Lung (tissue), 12 donors: ENCODE measurements around the gene FES. TPM values are rescaled to one million over a fixed set of nuclear protein-coding genes. Genes with fewer than 3 reads are reported as not detected.

Experiments used
- ATAC-seq: fragments of 200-7000 bp; cut with Tn5 transposase; one replicate; pipeline ENCODE4 v1.9.1; 2020; ENCODE audit warnings: moderate number of reproducible peaks; ENCODE audit not compliant: insufficient read depth, low FRiP score
- DNase-seq, 3 donors: peaks; one replicate each; pipeline ENCODE4 v3.0.0-alpha.2; 2013 to 2017
- H3K27ac ChIP-seq, 2 donors: one replicate each; pipeline ENCODE4 v1.5.1; 2013; ENCODE audit warnings: mild to moderate bottlenecking in 2 of 2, moderate library complexity in 2 of 2, control low read depth in 1 of 2, inconsistent platforms in 1 of 2, low read depth in 1 of 2, low read length in 1 of 2
- H3K27me3 ChIP-seq, 3 donors: one replicate each; pipeline ENCODE4 v1.5.1; 2013; ENCODE audit warnings: low read length in 2 of 3; ENCODE audit not compliant: control insufficient read depth in 3 of 3, insufficient read depth in 3 of 3
- H3K36me3 ChIP-seq, 4 donors: one replicate each; pipeline ENCODE4 v1.5.1; 2013; ENCODE audit warnings: low read length in 4 of 4, mild to moderate bottlenecking in 1 of 4, moderate library complexity in 1 of 4; ENCODE audit not compliant: control insufficient read depth in 4 of 4, insufficient read depth in 4 of 4
- H3K4me1 ChIP-seq, 5 donors: one replicate each; pipeline ENCODE4 v1.5.1; 2013; ENCODE audit warnings: low read length in 5 of 5, mild to moderate bottlenecking in 2 of 5, moderate library complexity in 1 of 5; ENCODE audit not compliant: control insufficient read depth in 5 of 5, insufficient read depth in 5 of 5
- H3K4me3 ChIP-seq: one replicate; pipeline ENCODE4 v1.5.1; 2013; ENCODE audit warnings: mild to moderate bottlenecking, control low read depth, moderate library complexity
- H3K9ac ChIP-seq, 2 donors: one replicate each; pipeline ENCODE4 v1.5.1; 2013; ENCODE audit warnings: low read length in 2 of 2, control low read depth in 1 of 2; ENCODE audit not compliant: insufficient read depth in 1 of 2
- H3K9me3 ChIP-seq, 4 donors: one replicate each; pipeline ENCODE4 v1.5.1; 2013; ENCODE audit warnings: low read length in 3 of 4, mild to moderate bottlenecking in 1 of 4, moderate library complexity in 1 of 4; ENCODE audit not compliant: control insufficient read depth in 4 of 4, insufficient read depth in 3 of 4
- CTCF ChIP-seq: IDR thresholded peaks from 2 replicates; pipeline ENCODE4 v1.5.1; 2012; ENCODE audit warnings: mild to moderate bottlenecking; ENCODE audit errors: control extremely low read depth, extremely low read depth
- WGBS, 2 donors: extraction: QIAGEN DNeasy Blood & Tissue Kit; methylation state at CpG; one replicate each; pipeline ENCODE4 v1.1.7; 2013; 5-methylcytosine and 5-hydroxymethylcytosine counted together
- polyA plus RNA-seq, 2 donors: library from polyadenylated mRNA; stranded (reverse); fragments of 200-250 nt; gene quantifications; one replicate each; pipeline ENCODE4 v1.2.1, GENCODE V29; 2013
- total RNA-seq, 2 donors: library from RNA; depleted of rRNA in 1 of 2; stranded (reverse); fragments of >200 nt in 1 of 2; gene quantifications; one replicate each; pipeline ENCODE4 v1.2.1, GENCODE V29; 2014 to 2021
- donor health status: control.
- donor health status: control.
- donor health status: Bipolar disorder and iron deficiency.
- donor health status: healthy.
- donor health status: DM: yes; HTN: yes; CAD: no.

FES gene
- total and polyA plus RNA-seq, 4 donors = 25.7 to 104 (median 55.5) TPM

- H3K9ac ChIP-seq = no peak overlapping the region
- WGBS, 2 donors = 92 to 98% methylated on average over 5 of the region's 5 CpGs
- H3K27ac ChIP-seq = no peak overlapping the region
- ATAC-seq = no peak
- no peak for TF ChIP-seq CTCF
- no peak for DNase-seq
- H3K36me3 ChIP-seq = peaks cover 15 to 41% (median 33%) of the 10 kb centered on the region in 4 donors
- no peaks in the 10 kb centered on the region for H3K27me3 ChIP-seq
- peaks cover 0 to 18% (median 7%) of the 10 kb centered on the region in 5 donors for H3K4me1 ChIP-seq
- no peaks in the 10 kb centered on the region for H3K9me3 ChIP-seq
- no peak overlapping the region for H3K4me3 ChIP-seq
Observed at GRCh38 chr15:90938261-90938660, 54.0 kb downstream of the FES start.

- no peak overlapping the region for H3K9ac ChIP-seq
- 80 to 91% methylated on average over 6 to 7 of the region's 7 CpGs for WGBS, 2 donors
- ATAC-seq = no peak
- peaks cover 0 to 14% (median 7%) of the 10 kb centered on the region in 5 donors for H3K4me1 ChIP-seq
- H3K4me3 ChIP-seq = no peak overlapping the region
- no peak for DNase-seq
- H3K9me3 ChIP-seq = no peaks in the 10 kb centered on the region
- peaks cover 25 to 44% (median 37%) of the 10 kb centered on the region in 4 donors for H3K36me3 ChIP-seq
- no peak overlapping the region for H3K27ac ChIP-seq
- no peaks in the 10 kb centered on the region for H3K27me3 ChIP-seq
- no peak for TF ChIP-seq CTCF
Observed at GRCh38 chr15:90939756-90940155, 55.5 kb downstream of the FES start.

- ATAC-seq (no peak), DNase-seq (no peak)
- Histone ChIP-seq H3K4me3 (no peak overlapping the region), H3K4me1 (peaks cover 0 to 8% (median 3%) of the 10 kb centered on the region in 5 donors), H3K9ac (no peak overlapping the region), H3K27me3 (no peaks in the 10 kb centered on the region), H3K27ac (no peak overlapping the region), H3K36me3 (peaks cover 29 to 49% (median 39%) of the 10 kb centered on the region in 4 donors), H3K9me3 (no peaks in the 10 kb centered on the region)
- 98 to 100% methylated on average over 4 of the region's 4 CpGs for WGBS, 2 donors
- no peak for TF ChIP-seq CTCF
Observed at GRCh38 chr15:90941038-90941437, 56.7 kb downstream of the FES start.
